Activated naive CD4-positive, alpha-beta T cell treated with anti-CD3 and anti-CD28 coated beads, Interleukin-2, amount 10 ng/mL, durations not matched to agents 7 days and 5 days (primary cell): Measurements from ENCODE around the gene BCKDHB.
"Not testable (repeated sequence)": the region's sequence is repeated elsewhere in the genome, so short reads cannot be mapped to it uniquely, and the experiment has no call there.

Source experiments
- CTCF ChIA-PET: fragments of 350-600 bp; sonication (Branson Sonifier 250); formaldehyde crosslinking; loops from one replicate; lab custom pipeline; 2021; ENCODE audit warnings: antibody characterized with exemption; lab: Charles Lee
- DNase-seq: peaks from one replicate; pipeline ENCODE4 v3.0.0-alpha.2; 2020
- H3K27ac Mint-ChIP-seq: one replicate; pipeline ENCODE4 v1.8.0; 2021; ENCODE audit warnings: mild to moderate bottlenecking, moderate library complexity, mixed read lengths
- H3K27me3 Mint-ChIP-seq: one replicate; pipeline ENCODE4 v1.8.0; 2021; ENCODE audit warnings: mild to moderate bottlenecking, mixed read lengths
- H3K36me3 Mint-ChIP-seq: one replicate; pipeline ENCODE4 v1.8.0; 2021; ENCODE audit warnings: mixed read lengths
- H3K4me1 Mint-ChIP-seq: one replicate; pipeline ENCODE4 v1.8.0; 2021; ENCODE audit warnings: mixed read lengths
- H3K4me3 Mint-ChIP-seq: one replicate; pipeline ENCODE4 v1.8.0; 2021; ENCODE audit warnings: mild to moderate bottlenecking, moderate library complexity, mixed read lengths
- H3K9me3 Mint-ChIP-seq: one replicate; pipeline ENCODE4 v1.8.0; 2021; ENCODE audit warnings: mixed read lengths

BCKDHB gene

GRCh38 chr6:80205404-80205803 is 98.9 kb downstream of the BCKDHB start:
- H3K27ac Mint-ChIP-seq: no peak overlapping the region
- no peaks in the 10 kb centered on the region for H3K27me3 Mint-ChIP-seq
- CTCF ChIA-PET: no interaction called here
- no peaks in the 10 kb centered on the region for H3K4me1 Mint-ChIP-seq
- H3K36me3 Mint-ChIP-seq: no peaks in the 10 kb centered on the region
- no peaks in the 10 kb centered on the region for H3K9me3 Mint-ChIP-seq
- DNase-seq: no peak
- no peak overlapping the region for H3K4me3 Mint-ChIP-seq

GRCh38 chr6:80206758-80207157 is 100.3 kb downstream of the BCKDHB start:
- H3K4me1 Mint-ChIP-seq: no peaks in the 10 kb centered on the region
- H3K36me3 Mint-ChIP-seq: no peaks in the 10 kb centered on the region
- CTCF ChIA-PET: no interaction called here
- no peak overlapping the region for H3K27ac Mint-ChIP-seq
- no peaks in the 10 kb centered on the region for H3K27me3 Mint-ChIP-seq
- no peak overlapping the region for H3K4me3 Mint-ChIP-seq
- H3K9me3 Mint-ChIP-seq: no peaks in the 10 kb centered on the region
- DNase-seq: no peak

GRCh38 chr6:80209430-80209829 is 103.0 kb downstream of the BCKDHB start:
- Mint-ChIP-seq H3K4me3 (no peak overlapping the region), H3K9me3 (no peaks in the 10 kb centered on the region)

GRCh38 chr6:80210618-80211017 is 104.1 kb downstream of the BCKDHB start:
- CTCF ChIA-PET: interaction anchor here (0.8 kb wide), 1 partner anchor 1554 kb away, joined by 3 read pairs; no protein-coding TSS in a partner anchor
- H3K36me3 Mint-ChIP-seq: no peaks in the 10 kb centered on the region

More at GRCh38 chr6:80209430-80209829, 103.0 kb downstream of the BCKDHB start:
- no peaks in the 10 kb centered on the region for H3K4me1 Mint-ChIP-seq
- no peaks in the 10 kb centered on the region for H3K36me3 Mint-ChIP-seq
- CTCF ChIA-PET: no interaction called here
- no peaks in the 10 kb centered on the region for H3K27me3 Mint-ChIP-seq
- H3K27ac Mint-ChIP-seq: no peak overlapping the region
- no peak for DNase-seq

GRCh38 chr6:80211286-80211685 is 104.8 kb downstream of the BCKDHB start:
- H3K9me3 Mint-ChIP-seq: no peaks in the 10 kb centered on the region
- H3K4me3 Mint-ChIP-seq: no peak overlapping the region
- H3K4me1 Mint-ChIP-seq: no peaks in the 10 kb centered on the region
- no peaks in the 10 kb centered on the region for H3K36me3 Mint-ChIP-seq
- CTCF ChIA-PET: interaction anchor here (0.8 kb wide), 1 partner anchor 1554 kb away, joined by 3 read pairs; no protein-coding TSS in a partner anchor
- no peak for DNase-seq
- H3K27ac Mint-ChIP-seq: no peak overlapping the region
- no peaks in the 10 kb centered on the region for H3K27me3 Mint-ChIP-seq

More at GRCh38 chr6:80210618-80211017, 104.1 kb downstream of the BCKDHB start:
- no peak for DNase-seq
- Mint-ChIP-seq H3K9me3 (no peaks in the 10 kb centered on the region), H3K27ac (no peak overlapping the region), H3K4me3 (no peak overlapping the region), H3K4me1 (no peaks in the 10 kb centered on the region), H3K27me3 (no peaks in the 10 kb centered on the region)

GRCh38 chr6:80211890-80212289 is 105.4 kb downstream of the BCKDHB start:
- H3K27ac Mint-ChIP-seq, H3K4me1 Mint-ChIP-seq, H3K27me3 Mint-ChIP-seq, H3K4me3 Mint-ChIP-seq, H3K9me3 Mint-ChIP-seq, CTCF ChIA-PET, DNase-seq, H3K36me3 Mint-ChIP-seq: not testable (repeated sequence)

- H3K4me3 Mint-ChIP-seq: no peak overlapping the region
Measured at GRCh38 chr6:80214436-80215022, 108.1 kb downstream of the BCKDHB start.

GRCh38 chr6:80215063-80215462 is 108.6 kb downstream of the BCKDHB start:
- H3K27ac Mint-ChIP-seq: no peak overlapping the region

More at GRCh38 chr6:80214436-80215022, 108.1 kb downstream of the BCKDHB start:
- Mint-ChIP-seq H3K9me3 (no peaks in the 10 kb centered on the region), H3K36me3 (peaks cover 2% of the 10 kb centered on the region), H3K27me3 (no peaks in the 10 kb centered on the region), H3K4me1 (no peaks in the 10 kb centered on the region), H3K27ac (no peak overlapping the region)
- CTCF ChIA-PET: interaction anchor here (0.5 to 1.9 kb wide), 7 partner anchors 12 to 1792 kb away, joined by 3 to 6 read pairs (median 3); no protein-coding TSS in a partner anchor
- peak; percentile 23 for DNase-seq

GRCh38 chr6:80217794-80218193 is 111.3 kb downstream of the BCKDHB start:
- Mint-ChIP-seq H3K4me1 (no peaks in the 10 kb centered on the region), H3K36me3 (peaks cover 3% of the 10 kb centered on the region), H3K9me3 (no peaks in the 10 kb centered on the region), H3K27ac (no peak overlapping the region), H3K4me3 (no peak overlapping the region), H3K27me3 (no peaks in the 10 kb centered on the region)
- no peak for DNase-seq
- CTCF ChIA-PET: no interaction called here

More at GRCh38 chr6:80215063-80215462, 108.6 kb downstream of the BCKDHB start:
- Mint-ChIP-seq H3K36me3 (peaks cover 3% of the 10 kb centered on the region), H3K9me3 (no peaks in the 10 kb centered on the region), H3K4me3 (no peak overlapping the region), H3K4me1 (no peaks in the 10 kb centered on the region), H3K27me3 (no peaks in the 10 kb centered on the region)
- DNase-seq: no peak
- CTCF ChIA-PET: interaction anchor here (1.1 to 1.9 kb wide), 5 partner anchors 12 to 388 kb away, joined by 3 to 6 read pairs (median 5); no protein-coding TSS in a partner anchor

GRCh38 chr6:80223743-80224212 is 117.3 kb downstream of the BCKDHB start:
- Mint-ChIP-seq H3K4me3 (no peak overlapping the region), H3K9me3 (no peaks in the 10 kb centered on the region), H3K27ac (no peak overlapping the region), H3K4me1 (no peaks in the 10 kb centered on the region), H3K36me3 (peaks cover 4% of the 10 kb centered on the region), H3K27me3 (no peaks in the 10 kb centered on the region)
- CTCF ChIA-PET: no interaction called here
- DNase-seq: no peak

- CTCF ChIA-PET: interaction anchor here (0.9 kb wide), 1 partner anchor 276 kb away, joined by 3 read pairs; no protein-coding TSS in a partner anchor
- H3K4me1 Mint-ChIP-seq: no peaks in the 10 kb centered on the region
- no peak for DNase-seq
- H3K36me3 Mint-ChIP-seq: peaks cover 1% of the 10 kb centered on the region
- H3K4me3 Mint-ChIP-seq: no peak overlapping the region
- H3K27me3 Mint-ChIP-seq: no peaks in the 10 kb centered on the region
- H3K9me3 Mint-ChIP-seq: no peaks in the 10 kb centered on the region
- H3K27ac Mint-ChIP-seq: no peak overlapping the region
Measured at GRCh38 chr6:80226151-80226550, 119.7 kb downstream of the BCKDHB start.

- Mint-ChIP-seq H3K4me3 (no peak overlapping the region), H3K27me3 (no peaks in the 10 kb centered on the region), H3K36me3 (peaks cover 1% of the 10 kb centered on the region), H3K4me1 (no peaks in the 10 kb centered on the region), H3K27ac (no peak overlapping the region), H3K9me3 (no peaks in the 10 kb centered on the region)
- DNase-seq: no peak
- CTCF ChIA-PET: interaction anchor here (0.9 kb wide), 1 partner anchor 277 kb away, joined by 3 read pairs; no protein-coding TSS in a partner anchor
Measured at GRCh38 chr6:80226699-80227098, 120.2 kb downstream of the BCKDHB start.

GRCh38 chr6:80227545-80228105 is 121.2 kb downstream of the BCKDHB start:
- Mint-ChIP-seq H3K27ac (no peak overlapping the region), H3K4me1 (no peaks in the 10 kb centered on the region), H3K36me3 (peaks cover 1% of the 10 kb centered on the region), H3K27me3 (no peaks in the 10 kb centered on the region), H3K9me3 (no peaks in the 10 kb centered on the region), H3K4me3 (no peak overlapping the region)
- CTCF ChIA-PET: no interaction called here
- DNase-seq: no peak

GRCh38 chr6:80233262-80233661 is 126.8 kb downstream of the BCKDHB start:
- no peaks in the 10 kb centered on the region for H3K9me3 Mint-ChIP-seq
- DNase-seq: no peak
- H3K4me3 Mint-ChIP-seq: no peak overlapping the region
- no peaks in the 10 kb centered on the region for H3K4me1 Mint-ChIP-seq
- no peaks in the 10 kb centered on the region for H3K36me3 Mint-ChIP-seq
- no peaks in the 10 kb centered on the region for H3K27me3 Mint-ChIP-seq
- CTCF ChIA-PET: no interaction called here
- no peak overlapping the region for H3K27ac Mint-ChIP-seq

- CTCF ChIA-PET: no interaction called here
- no peaks in the 10 kb centered on the region for H3K36me3 Mint-ChIP-seq
- no peaks in the 10 kb centered on the region for H3K4me1 Mint-ChIP-seq
Measured at GRCh38 chr6:80233958-80234357, 127.5 kb downstream of the BCKDHB start.

More at GRCh38 chr6:80233958-80234357, 127.5 kb downstream of the BCKDHB start:
- DNase-seq: no peak
- H3K4me3 Mint-ChIP-seq: no peak overlapping the region
- peaks cover 2% of the 10 kb centered on the region for H3K9me3 Mint-ChIP-seq
- H3K27me3 Mint-ChIP-seq: no peaks in the 10 kb centered on the region
- no peak overlapping the region for H3K27ac Mint-ChIP-seq
